AG09309 (cell line): ENCODE results near the gene TSHZ3.

Experiments used
- DNase-seq: peaks from one replicate; pipeline ENCODE4 v3.0.0-alpha.2; 2010; ENCODE audit warnings: low read depth
- H3K4me3 ChIP-seq: 2 replicates; pipeline ENCODE4 v1.5.1; 2011; ENCODE audit warnings: mild to moderate bottlenecking, low read depth, low read length, moderate library complexity; ENCODE audit not compliant: control insufficient read depth
- TF ChIP-seq, protein P1 (sequence below): IDR thresholded peaks from 2 replicates; pipeline ENCODE4 v1.5.1; 2011; ENCODE audit warnings: mild to moderate bottlenecking, low read depth, low read length, inconsistent platforms; ENCODE audit not compliant: insufficient read depth, control insufficient read depth; ENCODE audit errors: missing control alignments

The TSHZ3 gene

DNA sequence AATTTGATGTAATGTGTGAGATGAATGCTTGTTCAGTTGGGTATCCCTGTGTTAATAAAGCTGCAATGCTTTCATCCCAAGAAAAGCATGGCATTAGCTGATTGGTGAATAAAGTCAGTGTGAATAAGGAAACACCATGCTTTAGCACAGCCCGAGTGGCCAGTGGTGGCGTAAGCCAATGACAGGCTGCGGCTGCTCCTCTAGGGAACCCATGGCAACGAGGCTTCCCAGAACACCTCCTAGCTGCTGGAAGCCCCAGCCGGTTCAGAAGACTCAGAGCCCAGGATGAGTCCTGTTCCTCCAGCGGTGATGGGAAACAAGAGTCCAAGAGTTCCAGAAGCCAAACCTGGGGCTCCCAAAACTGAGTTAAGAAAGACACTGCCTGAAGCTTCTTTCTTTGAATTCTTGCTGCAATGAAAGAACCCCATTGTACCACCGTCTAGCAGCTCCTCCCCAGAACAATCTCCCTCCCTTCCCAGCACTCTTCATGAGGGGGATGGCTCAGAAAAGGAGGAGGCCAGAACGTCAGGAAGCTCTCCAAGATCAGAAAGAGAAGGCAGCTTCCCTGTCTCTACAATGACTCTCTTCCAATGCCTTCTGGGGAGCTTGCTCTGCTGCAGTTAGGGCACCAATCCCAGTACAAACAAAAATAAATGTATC lies 58.2 kb downstream of the TSHZ3 start:
- TF ChIP-seq, protein P1, sequence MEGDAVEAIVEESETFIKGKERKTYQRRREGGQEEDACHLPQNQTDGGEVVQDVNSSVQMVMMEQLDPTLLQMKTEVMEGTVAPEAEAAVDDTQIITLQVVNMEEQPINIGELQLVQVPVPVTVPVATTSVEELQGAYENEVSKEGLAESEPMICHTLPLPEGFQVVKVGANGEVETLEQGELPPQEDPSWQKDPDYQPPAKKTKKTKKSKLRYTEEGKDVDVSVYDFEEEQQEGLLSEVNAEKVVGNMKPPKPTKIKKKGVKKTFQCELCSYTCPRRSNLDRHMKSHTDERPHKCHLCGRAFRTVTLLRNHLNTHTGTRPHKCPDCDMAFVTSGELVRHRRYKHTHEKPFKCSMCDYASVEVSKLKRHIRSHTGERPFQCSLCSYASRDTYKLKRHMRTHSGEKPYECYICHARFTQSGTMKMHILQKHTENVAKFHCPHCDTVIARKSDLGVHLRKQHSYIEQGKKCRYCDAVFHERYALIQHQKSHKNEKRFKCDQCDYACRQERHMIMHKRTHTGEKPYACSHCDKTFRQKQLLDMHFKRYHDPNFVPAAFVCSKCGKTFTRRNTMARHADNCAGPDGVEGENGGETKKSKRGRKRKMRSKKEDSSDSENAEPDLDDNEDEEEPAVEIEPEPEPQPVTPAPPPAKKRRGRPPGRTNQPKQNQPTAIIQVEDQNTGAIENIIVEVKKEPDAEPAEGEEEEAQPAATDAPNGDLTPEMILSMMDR, result no peak
- DNase-seq, result no peak
- H3K4me3 ChIP-seq, result no peak overlapping the region

DNA sequence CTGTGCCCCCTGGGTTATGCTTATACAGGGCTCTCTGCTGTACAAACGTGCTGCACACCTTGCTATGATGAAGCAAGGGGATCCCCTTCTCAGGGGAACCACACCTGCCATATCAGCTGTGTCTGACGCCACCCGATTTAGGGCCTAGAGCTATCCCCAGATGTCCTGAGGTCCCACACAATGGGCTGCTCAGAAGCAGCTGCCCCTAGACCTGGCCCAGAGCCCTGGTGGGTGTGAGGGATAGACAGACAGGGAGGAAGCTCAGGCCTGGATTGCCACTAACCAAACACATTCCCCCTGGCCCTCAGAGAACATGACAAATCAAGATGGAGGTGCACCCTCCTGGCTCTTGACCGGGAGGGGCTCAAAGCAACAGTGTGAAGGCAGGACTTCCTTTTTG lies 59.3 kb downstream of the TSHZ3 start:
- H3K4me3 ChIP-seq, result no peak overlapping the region
- TF ChIP-seq, protein P1, result no peak
- DNase-seq, result no peak

DNA sequence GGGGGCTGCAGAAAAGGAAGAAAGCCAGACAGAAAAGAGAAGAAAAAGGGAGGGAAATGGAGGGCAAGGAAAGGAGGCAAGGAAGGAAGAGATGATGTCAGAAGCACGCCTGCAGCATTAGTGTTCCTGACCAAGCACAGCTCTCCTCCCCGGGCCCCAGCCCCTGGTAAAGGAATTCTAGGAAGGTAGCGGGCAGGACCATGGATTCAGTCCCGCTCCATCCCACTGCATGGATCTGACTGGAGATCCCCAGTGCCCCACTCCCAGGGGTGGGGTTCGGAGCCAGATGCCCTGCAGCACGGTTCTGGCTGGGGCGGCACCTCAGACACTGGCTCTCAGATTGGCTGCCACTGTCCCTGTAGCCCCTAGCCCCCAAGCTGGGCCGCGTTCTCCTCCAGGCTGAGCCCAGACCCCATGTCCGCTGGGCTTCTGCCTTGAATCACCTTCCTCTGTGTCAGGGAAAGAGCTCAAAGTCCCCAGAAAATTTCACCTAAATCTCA lies 59.8 kb downstream of the TSHZ3 start:
- TF ChIP-seq, protein P1, result no peak
- DNase-seq, result no peak

DNA sequence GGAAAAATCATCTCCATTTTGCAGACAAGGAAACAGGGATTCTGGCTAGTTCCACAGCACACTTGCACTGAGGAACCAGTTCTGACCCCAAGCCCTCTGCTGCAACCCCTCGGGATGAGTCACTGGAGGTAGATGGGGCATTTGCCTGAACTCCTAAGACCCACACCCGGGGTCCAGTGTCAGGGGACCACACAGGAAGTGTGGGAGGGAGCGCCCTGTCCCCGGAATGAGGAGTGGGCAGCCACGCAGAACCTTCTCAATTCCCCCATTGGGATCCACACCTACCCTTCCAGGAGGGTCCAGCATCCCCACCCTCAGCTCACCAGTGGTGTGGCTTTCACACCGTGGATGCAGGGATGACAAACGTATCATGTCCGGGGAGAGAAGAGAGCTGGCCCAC lies 62.7 kb downstream of the TSHZ3 start:
- DNase-seq, result no peak
- H3K4me3 ChIP-seq, result no peak overlapping the region

More for the DNA sequence above, 59.8 kb downstream of the TSHZ3 start:
- H3K4me3 ChIP-seq, result no peak overlapping the region

DNA sequence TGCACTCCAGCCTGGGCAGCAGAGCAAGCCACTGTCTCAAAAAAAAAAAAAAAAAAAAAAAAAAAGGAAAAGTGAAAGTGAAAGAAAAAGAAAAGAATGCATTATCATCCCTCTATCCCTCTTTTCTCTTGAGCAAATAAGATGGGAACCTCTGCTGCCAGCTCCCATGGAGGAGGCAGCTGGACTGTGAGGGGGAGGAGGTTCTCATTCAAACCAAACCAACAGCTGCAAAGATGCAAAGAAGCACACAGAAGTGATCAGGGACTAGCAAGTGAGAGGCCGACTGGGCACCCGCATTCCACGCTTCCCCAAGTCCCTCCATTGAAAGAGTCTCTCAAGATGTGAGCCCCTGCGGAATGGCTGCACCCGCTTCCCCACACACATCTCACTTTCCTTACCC lies 63.5 kb downstream of the TSHZ3 start:
- DNase-seq, result no peak
- TF ChIP-seq, protein P1, result no peak
- no peak overlapping the region for H3K4me3 ChIP-seq

More for the DNA sequence above, 62.7 kb downstream of the TSHZ3 start:
- TF ChIP-seq, protein P1, result no peak

DNA sequence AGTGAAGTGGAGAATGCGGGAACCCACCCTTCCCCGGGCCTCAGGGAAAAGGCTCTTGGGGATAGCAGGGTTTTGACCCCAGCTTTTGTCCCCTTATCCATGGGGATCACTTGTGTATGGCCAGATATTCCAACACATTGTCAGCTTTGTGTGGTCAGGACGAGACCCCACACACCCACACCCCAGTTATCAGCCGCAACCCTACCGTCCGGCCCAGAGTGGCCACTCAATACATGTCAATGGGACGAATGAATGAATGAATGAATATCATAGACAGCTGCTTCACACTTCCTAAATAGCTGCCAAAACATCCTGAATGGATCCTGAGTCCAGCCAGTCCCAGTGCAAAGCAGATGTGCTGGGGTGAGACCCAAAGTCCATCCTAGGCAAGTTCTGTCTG lies 64.6 kb downstream of the TSHZ3 start:
- TF ChIP-seq, protein P1, result no peak
- no peak for DNase-seq
- H3K4me3 ChIP-seq, result no peak overlapping the region
